Right ventricle myocardium inferior (tissue), 1 donor: ENCODE measurements around the gene SORBS1. TPM values are rescaled to one million over a fixed set of nuclear protein-coding genes. Genes with fewer than 3 reads are reported as not detected.
A peak's percentile ranks its signal among the peaks of the same experiment; 100 is the strongest.

Experiments used
- ATAC-seq: fragments of 200-7000 bp; cut with Tn5 transposase; one replicate; pipeline ENCODE4 v1.9.1; 2020; ENCODE audit warnings: mild to moderate bottlenecking, moderate library complexity
- DNase-seq: peaks from one replicate; pipeline ENCODE4 v3.0.0; 2021; ENCODE audit errors: missing footprints
- intact Hi-C: fragments of 100-400 bp; cut with DNase I; formaldehyde crosslinking; loops from one replicate; pipeline ENCODE4 v1.11.0; 2022
- total RNA-seq: library from RNA; stranded (reverse); fragmentation: NEBNext Ultra II Directional; extraction: Animal tissue kit (Norgen Biotek cat#: 25700); gene quantifications from one replicate; pipeline ENCODE4 v1.2.1, GENCODE V29; 2021
- donor health status: DM: no; HTN: yes; CAD: no; lungs with severe emphysema.

SORBS1 gene
- total RNA-seq, 1 donor from 2014 or later, result 666 TPM

GRCh38 chr10:95286707-95287106 is 274.5 kb downstream of the SORBS1 start:
- intact Hi-C loops, result loop anchor here (5.0 kb wide), 1 partner anchor 196 kb away; no protein-coding TSS in a partner anchor

GRCh38 chr10:95285556-95285955 is 275.6 kb downstream of the SORBS1 start:
- DNase-seq (no peak), ATAC-seq (peak; percentile 36)
- intact Hi-C loops, result loop anchor here (5.0 kb wide), 1 partner anchor 197 kb away; no protein-coding TSS in a partner anchor

More at GRCh38 chr10:95286707-95287106, 274.5 kb downstream of the SORBS1 start:
- ATAC-seq (no peak), DNase-seq (no peak)

GRCh38 chr10:95284807-95285206 is 276.4 kb downstream of the SORBS1 start:
- intact Hi-C loops, result loop anchor here (5.0 kb wide), 1 partner anchor 197 kb away; no protein-coding TSS in a partner anchor
- DNase-seq (no peak), ATAC-seq (no peak)

- no peak for ATAC-seq
- intact Hi-C loops, result no loop called here
- no peak for DNase-seq
Observed at GRCh38 chr10:95282107-95282506, 279.1 kb downstream of the SORBS1 start.

- DNase-seq (no peak), ATAC-seq (no peak)
- intact Hi-C loops, result no loop called here
Observed at GRCh38 chr10:95281206-95281605, 280.0 kb downstream of the SORBS1 start.

GRCh38 chr10:95280637-95281036 is 280.5 kb downstream of the SORBS1 start:
- ATAC-seq (no peak), DNase-seq (no peak)
- intact Hi-C loops, result no loop called here

GRCh38 chr10:95279042-95279820 is 281.9 kb downstream of the SORBS1 start:
- no peak for DNase-seq
- ATAC-seq, result peak; percentile 49
- intact Hi-C loops, result no loop called here

- ATAC-seq (peak; percentile 21), DNase-seq (no peak)
- intact Hi-C loops, result no loop called here
Observed at GRCh38 chr10:95278061-95278988, 282.8 kb downstream of the SORBS1 start.

GRCh38 chr10:95277614-95278013 is 283.6 kb downstream of the SORBS1 start:
- intact Hi-C loops, result no loop called here
- DNase-seq (no peak), ATAC-seq (no peak)

- DNase-seq (no peak), ATAC-seq (no peak)
- intact Hi-C loops, result no loop called here
Observed at GRCh38 chr10:95277201-95277570, 284.0 kb downstream of the SORBS1 start.

GRCh38 chr10:95276367-95277200 is 284.6 kb downstream of the SORBS1 start:
- DNase-seq (no peak), ATAC-seq (no peak)
- intact Hi-C loops, result no loop called here

GRCh38 chr10:95275726-95276366 is 285.3 kb downstream of the SORBS1 start:
- DNase-seq, result no peak
- ATAC-seq, result no peak
- intact Hi-C loops, result no loop called here

GRCh38 chr10:95273393-95274312 is 287.5 kb downstream of the SORBS1 start:
- intact Hi-C loops, result no loop called here
- DNase-seq, result no peak
- ATAC-seq, result peak; percentile 74

GRCh38 chr10:95268438-95268837 is 292.7 kb downstream of the SORBS1 start:
- DNase-seq, result no peak
- intact Hi-C loops, result no loop called here
- peak; percentile 56 for ATAC-seq

GRCh38 chr10:95267251-95267650 is 293.9 kb downstream of the SORBS1 start:
- no peak for DNase-seq
- ATAC-seq, result no peak
- intact Hi-C loops, result no loop called here

GRCh38 chr10:95266674-95267095 is 294.5 kb downstream of the SORBS1 start:
- intact Hi-C loops, result no loop called here
- DNase-seq, result no peak
- ATAC-seq, result peak; percentile 79

- no peak for DNase-seq
- ATAC-seq, result no peak
Observed at GRCh38 chr10:95265572-95265971, 295.6 kb downstream of the SORBS1 start.

More at GRCh38 chr10:95265572-95265971, 295.6 kb downstream of the SORBS1 start:
- intact Hi-C loops, result no loop called here
